Lower lobe of right lung (tissue), 2 donors: ENCODE measurements around the gene TMEM125. TPM values are rescaled to one million over a fixed set of nuclear protein-coding genes. Genes with fewer than 3 reads are reported as not detected.

ENCODE experiments used
- ATAC-seq, 2 donors: fragments of 200-7000 bp; cut with Tn5 transposase; one replicate each; pipeline ENCODE4 v1.9.1; 2020 to 2022; ENCODE audit warnings: mild to moderate bottlenecking in 2 of 2, moderate library complexity in 2 of 2
- DNase-seq: peaks from one replicate; pipeline ENCODE4 v3.0.0-alpha.2; 2020
- H3K27ac ChIP-seq: fragments of 200-600 bp; one replicate; pipeline ENCODE4 v1.8.0; 2022
- H3K27me3 ChIP-seq: fragments of 200-600 bp; one replicate; pipeline ENCODE4 v1.8.0; 2022; ENCODE audit warnings: low read depth
- H3K36me3 ChIP-seq: fragments of 200-600 bp; one replicate; pipeline ENCODE4 v1.8.0; 2022; ENCODE audit warnings: mild to moderate bottlenecking
- H3K4me1 ChIP-seq: fragments of 200-600 bp; one replicate; pipeline ENCODE4 v1.8.0; 2022
- H3K4me3 ChIP-seq: fragments of 200-600 bp; one replicate; pipeline ENCODE4 v1.8.0; 2022; ENCODE audit warnings: mild to moderate bottlenecking
- H3K9me3 ChIP-seq: fragments of 200-600 bp; one replicate; pipeline ENCODE4 v1.8.0; 2022
- intact Hi-C: fragments of 100-400 bp; cut with DNase I; formaldehyde crosslinking; loops from one replicate; pipeline ENCODE4 v1.11.0; 2022
- total RNA-seq: library from RNA; stranded (reverse); fragmentation: NEBNext Ultra II Directional; extraction: Animal tissue kit (Norgen Biotek cat#: 25700); gene quantifications from one replicate; pipeline ENCODE4 v1.2.1, GENCODE V29; 2021
- TF ChIP-seq, protein P1 (sequence below): fragments of 200-600 bp; IDR thresholded peaks from one replicate; pipeline ENCODE4 v1.8.0; 2022; ENCODE audit warnings: antibody characterized with exemption, mild to moderate bottlenecking
- donor health status: DM: no; HTN: yes; CAD: no; lungs with severe emphysema.

Gene TMEM125
- total RNA-seq, 1 donor from 2014 or later: 197 TPM

DNA sequence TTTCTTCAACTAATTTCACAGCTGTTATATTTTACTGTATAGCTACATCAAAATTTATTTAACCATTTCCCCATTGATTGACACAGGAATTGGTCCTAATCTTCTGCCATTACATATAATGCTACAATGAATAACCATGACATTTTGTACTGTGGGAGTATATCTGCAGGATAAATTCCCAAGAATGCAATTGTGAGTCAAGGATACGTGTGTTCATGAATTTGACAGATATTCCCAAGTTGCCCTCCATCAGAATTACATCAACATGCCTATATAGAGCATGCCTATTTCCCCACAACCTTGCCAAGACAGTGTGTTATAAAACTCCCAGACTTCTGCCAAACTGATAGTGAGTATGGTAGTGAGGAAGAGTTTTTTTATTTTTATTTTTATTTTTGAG lies 28.3 kb downstream of the TMEM125 start:
- no peak for DNase-seq
- intact Hi-C loops: no loop called here
- no peak overlapping the region for H3K27ac ChIP-seq
- no peaks in the 10 kb centered on the region for H3K27me3 ChIP-seq
- H3K4me1 ChIP-seq: peaks cover 40% of the 10 kb centered on the region
- TF ChIP-seq, protein P1, sequence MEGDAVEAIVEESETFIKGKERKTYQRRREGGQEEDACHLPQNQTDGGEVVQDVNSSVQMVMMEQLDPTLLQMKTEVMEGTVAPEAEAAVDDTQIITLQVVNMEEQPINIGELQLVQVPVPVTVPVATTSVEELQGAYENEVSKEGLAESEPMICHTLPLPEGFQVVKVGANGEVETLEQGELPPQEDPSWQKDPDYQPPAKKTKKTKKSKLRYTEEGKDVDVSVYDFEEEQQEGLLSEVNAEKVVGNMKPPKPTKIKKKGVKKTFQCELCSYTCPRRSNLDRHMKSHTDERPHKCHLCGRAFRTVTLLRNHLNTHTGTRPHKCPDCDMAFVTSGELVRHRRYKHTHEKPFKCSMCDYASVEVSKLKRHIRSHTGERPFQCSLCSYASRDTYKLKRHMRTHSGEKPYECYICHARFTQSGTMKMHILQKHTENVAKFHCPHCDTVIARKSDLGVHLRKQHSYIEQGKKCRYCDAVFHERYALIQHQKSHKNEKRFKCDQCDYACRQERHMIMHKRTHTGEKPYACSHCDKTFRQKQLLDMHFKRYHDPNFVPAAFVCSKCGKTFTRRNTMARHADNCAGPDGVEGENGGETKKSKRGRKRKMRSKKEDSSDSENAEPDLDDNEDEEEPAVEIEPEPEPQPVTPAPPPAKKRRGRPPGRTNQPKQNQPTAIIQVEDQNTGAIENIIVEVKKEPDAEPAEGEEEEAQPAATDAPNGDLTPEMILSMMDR: no peak
- no peak for ATAC-seq
- no peaks in the 10 kb centered on the region for H3K36me3 ChIP-seq
- H3K9me3 ChIP-seq: no peaks in the 10 kb centered on the region
- H3K4me3 ChIP-seq: no peak overlapping the region

DNA sequence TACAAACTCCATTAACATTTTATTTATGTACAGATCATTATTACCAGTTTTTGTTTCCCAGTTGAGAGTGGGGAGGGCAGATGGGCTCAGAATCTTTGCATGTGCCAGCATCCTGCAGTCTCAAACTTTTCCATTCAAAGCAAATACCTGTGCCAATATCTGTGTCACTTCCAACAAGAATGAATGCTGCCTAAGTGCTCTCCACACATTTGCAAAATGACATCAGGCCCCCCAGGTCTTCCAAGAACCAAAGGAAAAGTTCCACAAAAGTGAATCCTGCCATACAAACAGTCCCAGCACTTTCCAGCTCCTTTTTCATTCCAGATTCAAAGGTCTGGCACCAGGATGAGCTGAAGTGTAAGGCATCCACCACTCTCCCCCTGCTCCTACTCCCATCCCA lies 29.3 kb downstream of the TMEM125 start:
- Histone ChIP-seq H3K27me3 (no peaks in the 10 kb centered on the region), H3K36me3 (no peaks in the 10 kb centered on the region), H3K4me1 (peaks cover 40% of the 10 kb centered on the region), H3K4me3 (no peak overlapping the region), H3K27ac (peak overlapping the region; percentile 68), H3K9me3 (no peaks in the 10 kb centered on the region)
- intact Hi-C loops: no loop called here
- DNase-seq (no peak), ATAC-seq (no peak)
- TF ChIP-seq, protein P1: no peak

DNA sequence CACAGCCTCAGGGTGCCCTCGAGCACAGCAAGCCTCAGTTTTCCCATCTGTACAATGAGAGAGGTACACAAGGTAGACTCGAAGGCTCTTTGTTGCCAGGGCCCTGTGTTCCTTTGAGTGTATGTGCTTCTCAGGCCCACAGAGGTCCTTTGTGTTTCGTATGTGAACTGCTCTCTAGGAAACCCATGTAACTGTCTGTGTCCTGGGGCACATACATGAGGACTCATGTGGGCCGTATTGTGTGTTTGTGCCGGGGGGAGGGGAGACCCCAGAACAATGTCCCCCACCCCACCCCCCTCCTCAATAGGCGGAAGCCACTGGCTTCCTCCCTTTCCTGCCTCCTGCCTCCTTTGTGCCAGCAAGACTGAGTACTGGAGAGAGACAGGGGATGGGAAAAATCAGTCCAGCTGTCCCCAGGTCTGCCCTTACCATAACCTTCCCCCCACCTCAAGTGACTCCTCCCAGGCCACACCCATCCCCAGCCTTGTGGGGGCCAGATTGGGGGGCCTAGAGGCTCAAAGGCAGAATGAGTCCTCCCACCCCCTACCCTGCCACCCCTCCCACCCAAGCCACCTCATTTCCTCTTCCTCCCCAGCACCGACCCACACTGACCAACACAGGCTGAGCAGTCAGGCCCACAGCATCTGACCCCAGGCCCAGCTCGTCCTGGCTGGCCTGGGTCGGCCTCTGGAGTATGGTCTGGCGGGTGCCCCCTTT lies 30.8 kb downstream of the TMEM125 start, which contains the start of gene TIE1:
TIE1 (plus strand) TSS at position 605 of the 717 bp plus-strand sequence; CDS start at position 695, 90 bp downstream.
- peak within 1 kb of the TSS; percentile 68 for H3K27ac ChIP-seq
- no peaks in the 10 kb centered on the region for H3K9me3 ChIP-seq
- no peak for DNase-seq
- intact Hi-C loops: no loop called here
- H3K4me3 ChIP-seq: peak within 1 kb of the TSS; percentile 53
- peaks cover 39% of the 10 kb centered on the region for H3K4me1 ChIP-seq
- ATAC-seq: peak; percentile 41 to 46
- no peaks in the 10 kb centered on the region for H3K36me3 ChIP-seq
- TF ChIP-seq, protein P1: no peak
- no peaks in the 10 kb centered on the region for H3K27me3 ChIP-seq

DNA sequence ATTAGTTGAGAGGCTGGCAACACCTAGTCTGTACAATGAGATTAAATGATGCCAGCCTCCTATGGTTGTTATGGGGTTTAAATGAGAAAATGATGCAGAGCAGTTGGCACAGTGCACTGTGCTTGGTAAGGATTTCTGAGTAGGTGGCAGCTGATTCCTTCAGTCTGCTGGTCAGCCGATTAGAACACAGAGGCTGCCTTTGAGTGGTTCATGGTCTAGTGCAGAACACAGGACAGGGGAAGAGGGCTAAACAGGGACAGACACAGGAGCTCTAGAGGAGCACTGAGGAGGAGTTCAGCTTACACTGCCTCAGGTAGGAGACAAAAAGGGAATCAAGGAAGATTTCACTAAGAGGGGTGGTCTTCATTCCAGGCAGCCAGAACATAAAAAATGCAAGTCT lies 32.4 kb downstream of the TMEM125 start:
- Histone ChIP-seq H3K4me1 (peaks cover 47% of the 10 kb centered on the region), H3K27ac (peak overlapping the region; percentile 68), H3K4me3 (peak overlapping the region; percentile 53), H3K36me3 (peaks cover 6% of the 10 kb centered on the region), H3K9me3 (no peaks in the 10 kb centered on the region), H3K27me3 (no peaks in the 10 kb centered on the region)
- TF ChIP-seq, protein P1: no peak
- no peak for ATAC-seq
- DNase-seq: no peak
- intact Hi-C loops: no loop called here

DNA sequence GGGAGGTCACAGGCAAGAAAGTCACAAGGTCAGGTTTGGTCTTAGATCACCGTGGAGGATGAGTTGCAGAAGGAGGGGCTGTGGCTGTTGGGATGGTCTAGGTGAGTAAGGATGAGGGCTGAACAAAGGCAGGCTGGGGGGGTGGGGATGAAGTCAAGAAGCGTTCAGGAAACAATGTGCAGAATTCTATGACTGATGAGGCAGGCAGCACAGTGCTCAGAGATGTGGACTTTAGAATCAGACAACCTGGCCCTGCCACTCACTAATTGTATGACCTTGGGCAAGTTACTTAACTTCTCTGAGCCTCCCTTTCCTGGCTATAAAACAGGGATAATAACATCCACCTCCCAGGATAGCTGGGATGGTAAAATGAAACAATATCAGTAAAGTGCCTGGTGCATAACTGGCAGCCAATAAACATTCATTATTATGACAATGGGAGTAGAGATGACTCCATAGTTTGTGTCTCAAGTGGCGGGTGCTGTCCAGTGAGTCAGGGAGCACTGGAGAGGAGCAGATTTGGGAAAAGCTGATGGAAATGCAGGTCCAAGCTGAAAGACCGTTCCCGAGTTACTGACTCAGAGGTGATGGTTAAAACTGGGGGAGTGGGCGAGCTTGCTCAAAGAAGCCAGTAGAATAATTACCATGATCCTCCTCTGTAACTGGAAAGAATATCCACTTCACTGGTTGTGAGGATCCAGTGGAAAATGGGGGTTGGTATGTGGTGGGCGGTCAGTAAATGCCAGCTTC lies 33.1 kb downstream of the TMEM125 start:
- Histone ChIP-seq H3K4me1 (peaks cover 51% of the 10 kb centered on the region), H3K36me3 (peaks cover 8% of the 10 kb centered on the region), H3K9me3 (no peaks in the 10 kb centered on the region), H3K27me3 (no peaks in the 10 kb centered on the region), H3K4me3 (peak overlapping the region; percentile 53), H3K27ac (peak overlapping the region; percentile 68)
- intact Hi-C loops: no loop called here
- DNase-seq: peak; percentile 6
- ATAC-seq: no peak
- TF ChIP-seq, protein P1: no peak
